GM12891 (cell line): ENCODE measurements around the gene TEX19. TPM values are rescaled to one million over a fixed set of nuclear protein-coding genes. Genes with fewer than 3 reads are reported as not detected.
A peak's percentile ranks its signal among the peaks of the same experiment; 100 is the strongest.

ENCODE experiments used
- DNase-seq: peaks from one replicate; pipeline ENCODE4 v3.0.0; 2011; ENCODE audit warnings: low spot score; ENCODE audit not compliant: insufficient read length
- FAIRE-seq: peaks from 2 replicates; lab custom pipeline; 2011; peaks lifted over from hg19 to GRCh38; lab: Jason Lieb, UNC
- PAX5 ChIP-seq: IDR thresholded peaks from 2 replicates; pipeline ENCODE4 v1.6.1; 2011; ENCODE audit warnings: low read length, moderate library complexity, mild to moderate bottlenecking; ENCODE audit not compliant: insufficient read depth, severe bottlenecking
- POLR2A ChIP-seq: IDR thresholded peaks from 2 replicates; pipeline ENCODE4 v1.6.1; 2011; ENCODE audit warnings: low read depth, low read length, control low read depth
- POLR2AphosphoS5 ChIP-seq: IDR thresholded peaks from 2 replicates; pipeline ENCODE4 v1.6.1; 2011; ENCODE audit warnings: low read depth, low read length, control low read depth
- POU2F2 ChIP-seq: IDR thresholded peaks from 2 replicates; pipeline ENCODE4 v1.6.1; 2011; ENCODE audit warnings: low read depth, mild to moderate bottlenecking, control low read depth, low read length, moderate library complexity
- SPI1 ChIP-seq: IDR thresholded peaks from 2 replicates; pipeline ENCODE4 v1.6.1; 2011; ENCODE audit warnings: low read depth, low read length, control low read depth
- TAF1 ChIP-seq: IDR thresholded peaks from 2 replicates; pipeline ENCODE4 v1.6.1; 2011; ENCODE audit warnings: low read depth, low read length, control low read depth
- polyA plus RNA-seq: library from polyadenylated mRNA; unstranded; fragments of >200 nt; gene quantifications from one replicate; pipeline ENCODE4 v1.2.1, GENCODE V29; 2012; ENCODE audit warnings: low read depth, missing spikeins, inconsistent platforms; ENCODE audit not compliant: missing spikeins

TEX19 gene
- polyA plus RNA-seq, result 0.10 TPM

GRCh38 chr17:82358465-82359350, at the start of gene TEX19:
Gene TEX19, plus strand, starts transcription at chr17:82359247. Its CDS starts 2,904 bp downstream, at chr17:82362151.
- no peak for FAIRE-seq
- TF ChIP-seq POU2F2, result peak; percentile 97
- no peak for TF ChIP-seq PAX5
- TF ChIP-seq POLR2AphosphoS5, result no peak
- no peak for TF ChIP-seq POLR2A
- no peak for TF ChIP-seq TAF1
- TF ChIP-seq SPI1, result no peak
- DNase-seq, result no peak

- TF ChIP-seq POLR2A, result no peak
- no peak for TF ChIP-seq POU2F2
- no peak for TF ChIP-seq PAX5
- no peak for TF ChIP-seq SPI1
- no peak for TF ChIP-seq TAF1
- no peak for TF ChIP-seq POLR2AphosphoS5
- DNase-seq (no peak), FAIRE-seq (no peak)
Observed at GRCh38 chr17:82309656-82310570, 49.1 kb upstream of the TEX19 start.

DNA sequence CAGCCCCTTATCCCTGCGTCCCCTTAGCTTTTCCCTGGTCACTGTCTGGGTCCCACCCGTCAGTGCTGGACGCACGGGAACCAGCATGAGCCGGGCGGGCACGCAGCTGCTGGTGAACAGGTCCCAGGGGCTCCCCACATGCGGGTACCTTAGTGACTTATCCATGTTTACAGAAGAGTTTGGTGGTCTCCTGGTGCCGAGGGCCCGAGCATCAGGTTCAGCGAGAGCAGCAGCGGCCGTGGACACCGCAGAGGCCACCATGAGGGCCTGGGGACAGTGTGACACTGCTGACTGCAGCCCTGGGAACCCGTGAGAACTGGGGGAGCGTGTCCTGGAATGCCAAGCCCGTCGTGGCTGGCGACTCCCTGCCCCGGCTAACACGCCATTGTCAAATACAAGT, 48.2 kb upstream of the TEX19 start:
- TF ChIP-seq PAX5 (no peak), POLR2A (no peak), POLR2AphosphoS5 (no peak), POU2F2 (no peak), TAF1 (no peak), SPI1 (no peak)
- DNase-seq (no peak), FAIRE-seq (no peak)

DNA sequence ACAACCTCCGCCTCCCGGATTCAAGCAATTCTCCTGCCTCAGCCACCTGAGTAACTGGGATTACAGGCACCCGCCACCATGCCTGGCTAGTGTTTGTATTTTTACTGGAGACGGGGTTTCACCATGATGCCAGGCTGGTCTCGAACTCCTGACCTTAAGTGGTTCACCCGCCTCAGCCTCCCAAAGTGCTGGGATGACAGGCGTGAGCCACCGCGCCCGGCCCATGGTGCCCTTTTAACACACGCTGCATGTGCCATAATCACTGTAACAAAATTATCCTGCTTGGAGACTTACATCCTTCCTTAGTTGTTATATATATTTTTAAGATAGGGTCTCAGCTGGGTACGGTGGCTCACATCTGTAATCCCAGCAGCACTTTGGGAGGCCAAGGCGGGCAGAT, 47.1 kb upstream of the TEX19 start:
- FAIRE-seq (no peak), DNase-seq (no peak)
- no peak for TF ChIP-seq POLR2AphosphoS5
- no peak for TF ChIP-seq POLR2A
- TF ChIP-seq TAF1, result no peak
- TF ChIP-seq SPI1, result no peak
- TF ChIP-seq PAX5, result no peak
- no peak for TF ChIP-seq POU2F2

- TF ChIP-seq POU2F2 (no peak), SPI1 (no peak), PAX5 (no peak), TAF1 (no peak), POLR2AphosphoS5 (no peak), POLR2A (no peak)
- DNase-seq (no peak), FAIRE-seq (no peak)
Observed at GRCh38 chr17:82313195-82314011, 45.6 kb upstream of the TEX19 start.

DNA sequence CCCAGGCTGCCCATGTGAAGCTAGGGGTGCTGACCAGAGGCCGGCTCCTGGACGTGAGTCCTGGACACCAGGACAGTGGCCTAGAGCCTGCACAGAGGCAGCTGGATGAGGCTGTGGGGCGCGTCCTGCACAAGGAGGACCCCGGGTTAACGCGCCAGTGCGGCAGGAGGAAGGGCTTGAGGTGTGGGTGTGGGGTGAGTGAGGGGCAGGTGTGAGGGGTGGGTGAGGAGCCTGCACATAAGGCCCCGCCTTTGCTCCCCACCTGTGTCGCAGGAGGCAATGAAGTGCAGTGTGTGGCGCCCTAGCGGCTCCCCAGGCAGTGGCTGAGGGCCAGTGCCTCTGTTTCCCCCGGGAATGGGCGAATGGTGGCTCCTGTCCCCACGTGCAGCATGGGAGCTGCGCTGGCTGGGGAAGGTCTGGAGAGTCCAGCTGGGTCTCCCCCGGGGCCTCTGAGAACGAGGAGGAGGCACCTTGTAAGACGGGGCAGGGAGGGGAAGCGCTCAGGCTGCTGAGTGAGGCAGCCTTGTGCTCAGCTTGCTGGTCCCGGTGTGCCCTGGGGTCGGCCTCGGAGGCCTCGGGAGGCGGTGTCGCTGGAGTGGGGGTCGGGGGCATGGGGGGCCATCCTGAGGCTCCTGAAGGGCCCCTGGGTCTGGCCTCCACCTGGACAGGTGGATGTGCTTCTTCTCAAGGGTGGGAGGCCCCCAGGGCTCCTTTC, 44.9 kb upstream of the TEX19 start:
- TF ChIP-seq TAF1 (no peak), POLR2AphosphoS5 (no peak), PAX5 (no peak), SPI1 (no peak), POU2F2 (no peak), POLR2A (no peak)
- FAIRE-seq, result no peak

GRCh38 chr17:82314727-82315605, 44.1 kb upstream of the TEX19 start:
- no peak for DNase-seq
- TF ChIP-seq POLR2AphosphoS5, result no peak
- no peak for TF ChIP-seq SPI1
- TF ChIP-seq PAX5, result no peak
- no peak for TF ChIP-seq POU2F2
- TF ChIP-seq POLR2A, result no peak
- TF ChIP-seq TAF1, result no peak
- no peak for FAIRE-seq

More for the DNA sequence above, 44.9 kb upstream of the TEX19 start:
- DNase-seq, result no peak
